ENCODE results near the gene HMX1.

Gene HMX1

DNA sequence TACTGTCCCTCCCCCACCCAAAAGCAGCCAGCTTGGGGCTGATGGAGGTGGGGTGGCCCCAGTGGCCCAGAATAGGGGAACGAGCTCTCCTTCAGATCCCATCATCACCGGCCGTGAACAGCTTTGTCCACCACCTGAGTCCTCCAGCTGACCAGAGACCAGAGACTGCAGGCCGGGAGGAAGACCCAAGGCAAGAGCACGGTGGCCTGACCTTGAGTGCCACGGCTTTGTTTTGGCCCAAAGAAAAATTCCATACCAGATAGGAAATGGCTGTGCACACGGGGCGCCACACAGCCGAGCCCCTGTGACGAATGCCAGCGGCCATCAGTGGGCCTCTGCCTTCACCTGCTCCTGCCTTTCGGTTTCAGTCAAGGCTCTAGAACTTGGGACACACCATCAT is 5.2 kb downstream of the HMX1 start:
- DNase-seq (ENCODE audit: low read depth) = no peak
- no peak overlapping the region for H3K4me3 ChIP-seq (ENCODE audit: low read depth, low read length)

DNA sequence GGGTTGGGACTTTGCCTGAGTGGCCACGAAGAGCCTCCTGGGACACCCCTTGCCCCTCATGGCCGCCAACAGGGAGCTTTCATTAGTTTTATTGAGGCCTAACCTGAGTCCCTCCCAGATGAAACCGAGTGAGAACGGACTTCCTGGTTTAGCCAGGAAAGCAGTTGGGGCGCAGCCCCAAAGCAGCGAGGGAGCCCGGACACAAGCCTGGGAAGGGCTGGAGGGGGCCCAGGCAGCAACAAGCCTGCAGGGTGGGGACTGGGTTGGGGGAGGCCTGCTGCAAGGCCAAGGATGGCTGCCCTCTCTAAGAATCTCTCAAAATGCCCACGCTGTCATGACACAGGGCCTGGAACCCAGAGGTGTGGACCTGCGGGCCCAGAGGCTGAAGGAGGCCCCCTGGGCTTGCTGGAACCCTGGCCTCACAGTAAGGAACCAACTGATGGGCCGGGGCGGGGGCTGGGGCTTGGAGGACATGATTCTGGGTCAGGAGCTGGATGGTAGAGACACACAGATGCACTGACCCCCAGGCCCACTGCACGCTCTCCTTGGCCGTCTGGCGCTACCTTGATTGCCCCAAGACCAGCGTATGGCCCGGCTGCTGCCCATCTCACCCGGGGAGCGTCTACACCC is 5.8 kb downstream of the HMX1 start:
- no peak for DNase-seq (ENCODE audit: low read depth)
- no peak overlapping the region for H3K4me3 ChIP-seq (ENCODE audit: low read depth, low read length)
- no peak for TF ChIP-seq MYC (IDR thresholded peaks at IDR 0.05; ENCODE audit: low read depth, low read length)
- TF ChIP-seq POLR2A (IDR thresholded peaks at IDR 0.05; ENCODE audit: extremely low read depth, insufficient read length) = no peak
- no peak for TF ChIP-seq CTCF (IDR thresholded peaks at IDR 0.05; ENCODE audit: low read depth, low read length)
- TF ChIP-seq MAX (IDR thresholded peaks at IDR 0.05; ENCODE audit: low read depth, low read length) = no peak

More for the DNA sequence above, 5.2 kb downstream of the HMX1 start:
- TF ChIP-seq POLR2A (IDR thresholded peaks at IDR 0.05; ENCODE audit: extremely low read depth, insufficient read length) (no peak), MYC (IDR thresholded peaks at IDR 0.05; ENCODE audit: low read depth, low read length) (no peak), CTCF (IDR thresholded peaks at IDR 0.05; ENCODE audit: low read depth, low read length) (no peak), MAX (IDR thresholded peaks at IDR 0.05; ENCODE audit: low read depth, low read length) (no peak)

DNA sequence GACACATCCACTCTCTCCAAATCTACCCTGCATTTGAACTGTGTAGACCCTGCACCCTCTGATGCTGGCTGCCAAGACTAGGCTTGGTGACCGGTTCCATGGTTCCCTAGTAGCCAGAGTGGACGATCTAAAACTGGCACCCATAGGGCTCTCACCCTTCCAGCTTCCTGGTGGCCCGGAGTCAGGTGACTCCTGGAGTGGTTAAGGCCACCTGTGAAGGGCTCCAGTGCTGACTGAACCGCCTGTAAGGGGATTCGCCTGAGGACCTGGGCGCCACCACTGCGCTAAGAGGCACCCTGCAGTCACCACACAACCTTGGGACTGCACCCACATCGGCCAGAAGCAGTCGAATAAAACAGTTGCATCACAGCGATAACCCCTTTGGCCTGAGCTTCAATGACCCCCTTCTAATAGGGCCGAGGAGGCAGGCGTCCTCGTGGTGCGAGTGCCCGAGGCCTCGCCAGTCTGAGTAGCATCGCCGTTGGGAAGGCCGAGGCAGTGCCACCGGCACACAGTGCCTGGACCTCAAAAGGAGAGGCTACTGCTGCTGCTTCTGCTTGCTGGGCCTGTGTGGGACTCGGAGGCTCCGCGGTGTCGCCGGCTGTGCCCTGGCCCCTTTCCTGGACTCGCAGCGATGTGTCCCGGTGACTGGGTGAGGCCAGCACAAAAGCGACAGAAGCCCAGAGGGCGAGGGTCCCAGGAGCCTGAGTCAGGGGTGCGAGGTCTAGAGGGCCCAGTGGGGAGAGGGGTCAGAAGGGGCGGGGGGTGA is 6.5 kb downstream of the HMX1 start:
- no peak overlapping the region for H3K4me3 ChIP-seq (ENCODE audit: low read depth, low read length)
- DNase-seq (ENCODE audit: low read depth) = no peak
- TF ChIP-seq POLR2A (IDR thresholded peaks at IDR 0.05; ENCODE audit: extremely low read depth, insufficient read length) (no peak), MAX (IDR thresholded peaks at IDR 0.05; ENCODE audit: low read depth, low read length) (no peak), CTCF (IDR thresholded peaks at IDR 0.05; ENCODE audit: low read depth, low read length) (no peak), MYC (IDR thresholded peaks at IDR 0.05; ENCODE audit: low read depth, low read length) (no peak)

- no peak for DNase-seq (ENCODE audit: low read depth)
- no peak for TF ChIP-seq MYC (IDR thresholded peaks at IDR 0.05; ENCODE audit: low read depth, low read length)
- TF ChIP-seq MAX (IDR thresholded peaks at IDR 0.05; ENCODE audit: low read depth, low read length) = no peak
- TF ChIP-seq CTCF (IDR thresholded peaks at IDR 0.05; ENCODE audit: low read depth, low read length) = no peak
- TF ChIP-seq POLR2A (IDR thresholded peaks at IDR 0.05; ENCODE audit: extremely low read depth, insufficient read length) = no peak
- no peak overlapping the region for H3K4me3 ChIP-seq (ENCODE audit: low read depth, low read length)
These were observed 7.7 kb downstream of the HMX1 start for GRCh38 chr4:8863686-8864682.

DNA sequence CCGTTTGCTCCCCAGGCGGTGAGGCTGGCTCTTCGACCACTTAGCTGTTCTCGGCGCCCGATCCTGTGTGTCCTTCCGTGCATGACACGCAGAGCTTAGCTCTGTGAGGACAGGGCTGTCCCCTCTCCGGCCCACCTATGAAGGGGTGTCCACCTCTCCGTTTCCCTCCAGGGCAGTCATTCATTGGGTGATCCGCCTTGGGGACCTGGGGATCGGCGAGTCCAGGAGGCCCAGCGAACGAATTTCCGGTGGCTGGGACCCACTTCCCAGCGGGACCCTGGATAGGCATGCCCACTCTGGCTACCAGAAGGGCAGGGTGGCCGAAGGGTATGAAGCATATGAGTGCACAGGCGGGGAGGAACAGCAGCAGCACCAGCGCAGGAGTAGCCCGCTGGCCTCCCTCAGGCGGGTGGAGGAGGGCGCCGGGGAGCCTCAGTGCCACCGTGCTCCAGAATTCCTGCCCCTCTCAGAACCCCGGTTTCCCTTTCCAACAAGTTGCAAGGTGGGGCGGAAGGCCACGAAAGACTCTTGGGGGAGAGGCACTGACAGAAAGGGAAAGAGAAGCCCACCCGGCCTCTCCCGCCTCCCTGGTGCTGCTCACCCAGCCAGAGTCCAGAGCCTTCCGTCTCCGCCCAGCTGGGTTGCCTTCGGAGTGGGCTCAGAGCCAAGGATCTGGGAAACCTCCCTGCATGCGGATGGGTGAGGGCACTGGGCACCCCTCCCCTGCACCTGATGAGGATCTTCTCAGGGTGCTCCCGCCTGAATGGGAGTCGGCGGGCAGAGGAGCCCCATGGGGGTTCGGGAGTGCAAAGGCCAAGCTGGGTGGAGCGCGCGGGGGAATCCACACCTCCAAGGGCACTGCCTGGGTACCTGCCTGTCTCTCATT is 8.6 kb downstream of the HMX1 start:
- no peak for DNase-seq (ENCODE audit: low read depth)
- no peak overlapping the region for H3K4me3 ChIP-seq (ENCODE audit: low read depth, low read length)
- TF ChIP-seq MYC (IDR thresholded peaks at IDR 0.05; ENCODE audit: low read depth, low read length) (no peak), MAX (IDR thresholded peaks at IDR 0.05; ENCODE audit: low read depth, low read length) (no peak), CTCF (IDR thresholded peaks at IDR 0.05; ENCODE audit: low read depth, low read length) (no peak), POLR2A (IDR thresholded peaks at IDR 0.05; ENCODE audit: extremely low read depth, insufficient read length) (no peak)

Data from NB4 (cell line).